GM19463 (cell line): Measurements from ENCODE around the gene ZBED1.
"Not testable (repeated sequence)": the region's sequence is repeated elsewhere in the genome, so short reads cannot be mapped to it uniquely, and the experiment has no call there.

Source experiments
- ATAC-seq: cut with Tn5 transposase; IDR thresholded peaks from one replicate; pipeline ENCODE4 v1.9.1; 2021; ENCODE audit warnings: mild to moderate bottlenecking, moderate library complexity; ENCODE audit not compliant: unreplicated experiment

The ZBED1 gene

DNA sequence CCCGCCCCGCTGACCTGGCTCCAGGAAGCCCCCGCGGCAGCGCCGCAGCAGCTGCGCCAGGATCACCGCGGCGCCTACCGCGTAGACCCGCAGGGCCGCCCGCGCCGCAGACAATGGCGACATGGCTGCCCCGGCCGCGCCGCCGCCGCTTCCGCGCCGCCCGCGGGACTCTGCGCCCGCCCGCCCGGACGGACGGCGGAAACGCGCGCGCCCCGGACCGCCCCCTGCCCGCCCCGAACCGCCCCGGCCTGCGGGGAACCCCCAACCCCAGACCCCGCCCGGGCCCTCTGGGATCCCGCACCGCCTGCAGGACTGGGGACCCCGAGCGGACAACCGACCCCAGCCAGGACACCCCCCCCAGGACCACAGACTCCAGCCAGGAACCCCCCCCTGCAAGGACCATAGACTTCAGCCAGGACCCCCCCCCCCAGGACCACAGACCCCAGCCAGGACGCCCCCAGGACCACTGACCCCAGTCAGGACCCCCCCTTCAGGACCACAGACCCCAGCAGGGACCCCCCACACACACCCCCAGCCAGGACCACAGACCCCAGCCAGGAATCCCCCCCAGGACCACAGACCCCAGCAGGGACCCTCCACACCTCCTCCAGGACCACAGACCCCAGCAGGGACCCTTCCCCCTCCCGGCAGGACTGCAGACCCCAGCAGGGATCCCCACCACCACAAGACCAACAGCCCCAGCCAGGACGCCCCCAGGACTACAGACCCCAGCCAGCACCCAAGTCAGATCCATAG is at the start of gene ZBED1, which contains the start of gene DHRSX:
Gene ZBED1, minus strand, starts transcription at position 174 of the 756 bp plus-strand sequence. CDS start 10,257 bp downstream, outside the sequence.
Gene DHRSX, minus strand, starts transcription at position 174 of the 756 bp plus-strand sequence. Its CDS starts 51 bp downstream, at position 123.
- ATAC-seq = peak; percentile 73

DNA sequence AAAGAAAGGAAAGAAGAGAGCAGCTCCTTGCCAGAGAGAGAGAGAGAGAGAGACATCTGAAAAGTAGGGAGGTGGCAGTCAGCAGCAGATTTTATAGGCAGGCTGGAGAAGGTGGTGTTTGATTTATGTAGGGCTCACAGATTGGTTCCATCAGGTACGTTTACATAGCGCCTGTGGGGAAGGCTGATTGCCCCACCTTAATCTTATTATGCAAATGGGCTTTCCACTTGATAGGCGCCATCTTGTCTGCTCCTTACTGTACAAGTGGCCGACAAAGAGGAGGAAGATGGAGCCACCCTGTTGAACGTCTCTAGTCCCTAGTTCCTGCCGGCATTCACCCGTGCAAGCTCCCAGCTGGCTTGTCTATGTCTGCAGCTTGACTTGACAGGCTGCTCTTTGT is 49.1 kb upstream of the ZBED1 start:
- no peak for ATAC-seq

DNA sequence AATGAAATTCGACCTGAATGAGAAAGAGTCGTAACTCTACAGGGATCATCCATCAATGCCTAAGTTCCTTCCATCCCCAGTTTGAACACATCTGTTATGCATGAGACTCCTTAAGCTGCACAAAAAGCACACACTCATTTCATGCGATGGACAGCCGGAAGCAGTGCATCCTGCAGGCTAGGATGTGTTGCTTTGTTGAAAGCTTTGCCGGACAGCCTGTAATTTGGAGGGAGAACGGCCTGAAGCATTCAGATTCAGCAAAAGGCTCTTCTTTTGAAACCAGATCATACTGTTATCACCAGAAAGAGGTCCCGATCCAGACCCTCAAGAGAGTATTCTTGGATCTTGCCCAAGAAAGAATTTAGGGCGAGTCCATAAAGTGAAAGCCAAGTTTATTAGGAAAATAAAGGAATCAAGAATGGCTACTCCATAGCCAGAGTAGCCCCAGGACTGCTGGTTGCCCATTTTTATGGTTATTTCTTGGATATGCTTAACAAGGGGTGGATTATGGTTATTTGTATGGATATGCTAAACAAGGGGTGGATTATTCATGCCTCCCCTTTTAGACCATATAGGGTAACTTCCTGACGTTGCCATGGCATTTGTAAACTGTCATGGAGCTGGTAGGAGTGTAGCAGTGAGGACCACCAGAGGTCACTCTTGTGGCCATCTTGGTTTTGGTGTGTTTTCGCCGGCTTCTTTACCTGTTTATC is 48.1 kb upstream of the ZBED1 start:
- ATAC-seq = no peak

DNA sequence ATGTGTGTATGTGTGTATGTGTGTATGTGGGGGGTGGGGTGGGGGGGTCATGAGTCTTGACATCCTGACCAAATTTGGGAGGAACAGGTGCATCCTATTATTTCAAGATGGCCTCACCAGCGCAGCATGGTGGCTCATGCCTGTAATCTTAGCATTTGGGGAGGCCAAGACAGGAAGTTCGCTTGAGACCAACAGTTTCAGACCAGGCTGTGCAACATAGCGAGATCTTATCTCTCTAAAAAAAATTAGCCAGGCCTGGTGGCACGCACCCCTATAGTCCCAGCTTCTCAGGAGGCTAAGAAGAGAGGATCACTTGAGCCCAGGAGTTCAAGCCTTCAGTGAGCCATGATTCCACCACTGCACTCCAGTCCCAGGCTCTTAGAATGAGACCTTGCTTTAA is 47.0 kb upstream of the ZBED1 start:
- ATAC-seq = no peak

DNA sequence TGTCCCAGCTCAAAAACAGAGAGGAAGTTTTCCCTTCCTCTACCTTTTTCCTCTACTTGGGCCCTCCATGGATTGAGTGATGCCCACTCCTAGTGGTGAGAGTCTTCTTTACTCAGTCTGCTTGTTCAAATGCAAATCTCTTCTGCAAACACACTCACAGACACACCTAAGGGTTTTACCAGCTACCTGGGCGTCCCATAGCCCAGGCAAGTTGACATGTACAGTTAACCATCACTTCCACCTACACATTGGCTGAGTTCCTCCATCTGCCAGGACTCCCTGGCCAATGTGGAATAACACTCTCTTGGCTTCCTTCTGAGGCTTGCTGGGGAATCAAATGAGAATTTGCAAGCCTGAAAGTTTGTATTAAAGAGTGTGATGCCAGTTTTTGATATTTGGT is 45.7 kb upstream of the ZBED1 start:
- no peak for ATAC-seq

DNA sequence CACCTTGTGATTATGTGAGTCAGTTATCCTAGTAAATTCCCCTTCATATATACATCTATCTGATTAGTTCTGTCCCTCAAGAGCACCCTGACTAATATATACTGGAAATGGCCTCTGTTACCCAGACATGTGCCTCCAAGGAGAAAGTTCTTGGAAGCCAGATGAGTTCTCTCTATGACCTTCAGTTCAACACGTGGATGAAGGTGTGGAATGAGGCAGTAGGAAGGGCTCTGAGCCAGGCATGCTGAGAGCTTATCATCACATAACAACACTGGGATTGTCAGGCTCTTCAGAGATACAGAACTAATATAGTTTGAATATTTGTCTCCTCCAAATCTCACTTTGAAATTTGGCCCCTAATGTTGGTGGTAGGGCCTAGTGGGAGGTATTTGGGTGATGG is 44.4 kb upstream of the ZBED1 start:
- ATAC-seq = no peak

DNA sequence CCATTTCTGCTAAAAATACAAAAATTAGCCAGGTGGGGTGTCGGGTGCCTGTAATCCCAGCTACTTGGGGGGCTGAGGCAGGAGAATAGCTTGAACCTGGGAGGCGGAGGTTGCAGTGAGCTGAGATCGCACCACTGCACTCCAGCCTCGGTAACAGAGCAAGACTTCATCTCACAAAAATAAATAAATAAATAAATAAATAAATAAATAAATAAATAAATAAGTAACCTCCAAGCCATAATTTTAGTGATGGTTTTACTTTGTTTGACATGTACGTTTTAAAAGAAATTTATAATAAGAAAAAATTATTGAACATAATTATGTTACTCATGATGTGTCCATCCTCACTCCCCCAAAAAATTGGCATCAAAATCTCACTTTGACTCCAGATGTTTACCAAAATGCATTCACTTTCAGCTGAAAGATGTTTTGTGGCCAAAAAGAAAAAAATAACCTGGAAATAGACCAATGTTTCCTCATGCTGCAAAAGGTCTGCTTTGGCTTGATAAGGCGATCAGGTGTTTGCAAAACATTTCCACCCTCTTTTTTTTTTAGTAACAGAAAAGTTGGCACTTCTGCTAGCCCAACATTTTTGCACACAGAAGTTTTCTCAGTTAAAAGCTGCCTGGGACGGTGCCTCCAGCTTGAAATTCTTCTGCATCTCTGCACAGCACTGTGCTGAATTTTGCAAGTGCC is 42.2 kb upstream of the ZBED1 start:
- no peak for ATAC-seq

DNA sequence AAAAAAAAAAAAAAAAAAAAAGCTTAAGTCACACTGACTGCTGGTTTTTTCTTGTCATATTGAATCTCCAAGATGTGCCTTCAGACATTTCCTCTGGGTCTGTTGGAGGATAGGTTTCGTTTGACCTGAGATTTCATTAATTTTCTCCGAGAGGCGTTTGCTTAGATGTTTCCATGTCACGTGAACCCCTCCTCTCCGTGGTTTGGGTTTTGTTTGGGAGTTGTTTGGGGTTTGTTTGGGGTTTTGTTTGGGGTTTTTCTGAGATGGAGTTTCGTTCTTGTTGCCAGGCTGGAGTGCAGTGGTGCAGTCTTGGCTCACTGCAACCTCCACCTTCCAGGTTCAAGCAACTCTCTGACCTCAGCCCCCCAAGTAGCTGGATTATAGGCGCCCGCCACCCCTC is 40.8 kb upstream of the ZBED1 start:
- ATAC-seq = no peak

DNA sequence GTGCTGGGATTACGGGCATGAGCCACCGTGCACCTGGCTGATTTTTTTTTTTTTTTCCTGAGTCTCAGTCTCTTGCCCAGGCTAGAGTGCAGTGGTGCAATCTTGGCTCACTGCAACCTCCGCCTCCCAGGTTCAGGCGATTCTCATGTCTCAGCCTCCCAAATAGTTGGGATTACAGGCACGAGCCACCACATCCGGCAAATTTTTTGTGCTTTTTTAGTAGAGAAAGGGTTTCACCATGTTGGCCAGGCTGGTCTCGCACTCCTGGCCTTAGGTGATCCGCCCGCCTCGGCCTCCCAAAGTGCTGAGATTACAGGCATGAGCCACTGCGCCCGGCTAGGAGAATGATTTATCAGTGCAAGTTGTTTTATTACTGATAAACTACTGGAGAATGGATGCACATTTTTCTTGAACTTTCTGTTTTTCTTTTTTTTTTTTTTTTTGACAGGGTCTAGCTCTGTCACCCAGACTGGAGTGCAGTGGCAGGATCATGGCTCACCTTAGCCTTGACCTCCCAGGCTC is 39.7 kb upstream of the ZBED1 start:
- no peak for ATAC-seq

DNA sequence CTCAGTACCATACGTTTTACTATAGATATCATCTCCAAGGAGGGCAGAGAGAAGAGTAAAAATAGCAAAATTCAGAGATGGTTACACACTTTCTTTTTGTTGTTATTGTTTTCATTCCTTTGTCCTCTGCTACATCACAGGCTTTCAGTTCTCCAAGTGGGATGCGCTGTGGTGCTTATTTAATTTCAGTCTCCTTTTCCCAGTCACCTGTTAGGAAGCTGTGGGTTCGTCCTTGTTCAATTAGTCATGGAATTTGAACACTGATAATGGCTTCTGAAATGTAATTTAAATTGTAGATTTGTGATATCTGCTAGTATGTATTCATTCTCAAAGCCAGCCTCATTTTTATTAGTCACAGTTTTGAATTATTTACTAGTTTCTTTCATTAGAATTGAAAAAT is 38.8 kb upstream of the ZBED1 start:
- no peak for ATAC-seq

DNA sequence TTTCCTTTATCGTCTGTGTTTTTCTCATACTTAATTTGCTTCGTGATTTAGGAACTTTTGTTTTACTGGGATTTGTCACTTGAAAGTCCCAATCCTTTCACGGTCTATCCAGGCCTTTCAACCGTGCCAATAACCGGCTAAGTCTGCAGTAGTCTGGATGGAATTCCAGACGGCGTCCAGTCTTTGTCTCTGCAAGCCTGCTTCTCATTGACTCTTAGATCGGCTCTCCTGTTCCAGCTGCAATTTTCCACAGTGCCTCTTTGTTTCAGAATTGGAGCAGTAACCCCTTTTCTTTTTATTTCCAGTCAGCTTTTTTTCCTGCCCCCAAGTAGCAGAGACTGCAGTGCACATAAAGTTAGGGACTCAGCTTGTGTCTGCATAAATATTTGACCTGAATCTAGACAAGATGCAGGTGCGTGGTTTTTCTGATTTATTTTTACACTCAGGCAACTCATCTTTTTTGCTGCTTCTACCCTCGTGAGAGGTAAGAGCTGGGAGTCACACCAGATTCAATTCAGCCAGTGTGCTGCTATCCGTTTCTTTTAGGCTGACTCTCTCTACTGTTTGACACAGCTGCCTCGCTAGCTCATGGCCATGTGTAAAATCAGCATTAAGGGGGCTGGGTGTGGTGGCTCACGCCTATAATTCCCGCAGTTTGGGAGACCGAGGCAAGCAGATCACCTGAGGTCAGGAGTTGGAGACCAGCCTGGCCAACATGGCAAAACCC is 37.4 kb upstream of the ZBED1 start:
- ATAC-seq = no peak

DNA sequence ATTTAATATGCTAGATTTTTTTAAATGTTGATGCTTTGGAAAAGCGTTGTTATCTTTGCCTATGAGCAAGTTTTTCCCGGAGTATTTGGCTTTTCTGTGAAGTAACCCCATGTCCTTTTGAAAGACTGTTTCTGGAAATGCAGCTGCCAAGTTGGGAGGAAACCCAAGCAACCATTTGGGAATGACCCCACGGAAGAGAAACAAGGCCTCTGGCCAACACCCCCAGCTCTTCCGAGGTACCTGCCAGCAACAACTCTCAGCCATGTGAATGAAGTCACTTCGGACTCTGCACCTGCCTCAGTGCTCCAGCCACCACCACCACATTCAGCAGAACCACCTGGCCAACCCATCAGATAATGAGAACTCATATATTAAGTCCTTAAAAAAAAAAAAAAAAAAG is 36.2 kb upstream of the ZBED1 start:
- ATAC-seq = no peak

DNA sequence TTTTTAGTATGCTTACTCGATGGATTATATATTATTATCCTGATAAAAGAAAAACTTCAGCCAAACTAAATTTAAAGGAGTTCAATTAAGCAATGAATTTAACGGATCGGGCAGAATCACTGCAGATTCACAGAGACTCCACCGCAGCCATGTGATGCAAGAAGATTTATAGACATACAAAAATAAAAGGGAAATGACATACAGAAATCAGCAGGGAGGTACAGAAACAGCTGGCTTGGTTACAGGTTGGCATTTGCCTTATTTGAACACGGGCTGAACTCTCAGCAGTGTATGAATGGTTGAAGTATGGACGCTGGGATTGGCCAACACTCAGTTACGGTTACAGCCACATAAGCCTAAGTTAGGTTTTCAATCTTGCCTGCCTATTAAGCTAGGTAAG is 35.4 kb upstream of the ZBED1 start:
- no peak for ATAC-seq

DNA sequence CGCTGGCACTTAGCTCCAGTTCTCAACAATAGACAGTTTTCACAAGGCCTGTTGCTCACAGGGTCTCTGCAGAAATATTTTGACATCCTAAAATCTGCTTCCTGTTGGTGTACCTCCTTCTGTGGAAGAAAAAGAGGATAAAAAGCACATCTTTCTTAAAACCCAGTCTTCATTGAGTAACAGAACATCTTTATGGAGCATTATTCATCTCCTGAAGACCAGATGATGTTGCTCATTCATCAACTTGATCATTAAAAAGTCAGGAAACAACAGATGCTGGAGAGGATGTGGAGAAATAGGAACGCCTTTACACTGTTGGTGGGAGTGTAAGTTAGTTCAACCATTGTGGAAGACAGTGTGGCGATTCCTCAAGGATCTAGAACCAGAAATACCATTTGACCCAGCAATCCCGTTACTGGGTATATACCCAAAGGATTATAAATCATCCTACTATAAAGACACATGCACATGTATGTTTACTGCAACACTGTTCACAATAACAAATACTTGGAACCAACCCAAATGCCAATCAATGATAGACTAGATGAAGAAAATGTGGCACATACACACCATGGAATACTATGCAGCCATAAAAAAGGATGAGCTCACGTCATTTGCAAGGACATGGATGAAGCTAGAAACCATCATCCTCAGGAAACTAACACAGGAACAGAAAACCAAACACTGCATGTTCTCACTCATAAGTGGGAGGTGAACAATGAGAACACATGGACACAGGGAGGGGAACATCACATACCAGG is 33.7 kb upstream of the ZBED1 start:
- ATAC-seq = not testable (repeated sequence)

DNA sequence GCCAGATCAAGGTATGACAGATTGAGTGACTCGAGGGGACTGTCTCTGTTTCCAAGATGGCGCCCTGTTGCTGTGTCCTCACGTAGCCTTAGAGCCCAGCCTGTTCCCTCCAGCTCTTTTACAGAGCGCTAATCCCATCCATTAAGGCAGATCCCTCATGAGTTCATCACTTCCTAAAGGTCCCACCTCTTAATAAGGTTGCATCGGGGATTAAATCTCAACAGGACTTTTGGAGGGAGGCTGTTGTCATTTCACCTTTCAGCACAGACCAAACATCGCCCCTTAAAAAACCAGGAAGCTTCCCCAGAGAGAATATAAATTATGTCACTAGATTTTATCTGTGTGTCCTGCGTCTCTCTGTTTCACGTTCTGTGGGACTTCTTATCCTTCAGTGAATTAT is 32.6 kb upstream of the ZBED1 start:
- ATAC-seq = no peak

DNA sequence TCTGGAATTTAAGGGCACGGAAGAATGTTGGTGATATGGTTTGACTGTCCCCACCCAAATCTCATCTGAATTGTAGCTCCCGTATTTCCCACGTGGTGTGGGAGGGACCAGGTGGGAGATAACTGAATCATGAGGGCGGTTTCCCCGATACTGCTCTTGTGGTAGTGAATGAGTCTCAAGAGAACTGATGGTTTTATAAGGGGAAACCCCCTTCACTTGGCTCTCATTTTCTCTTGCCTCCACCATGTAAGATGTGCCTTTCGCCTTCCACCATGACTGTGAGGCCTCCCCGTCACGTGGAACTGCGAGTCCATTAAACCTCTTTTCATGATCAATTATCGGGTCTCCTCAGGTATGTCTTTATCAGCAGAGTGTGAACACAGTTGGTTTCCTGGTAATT is 25.6 kb upstream of the ZBED1 start:
- ATAC-seq = no peak

DNA sequence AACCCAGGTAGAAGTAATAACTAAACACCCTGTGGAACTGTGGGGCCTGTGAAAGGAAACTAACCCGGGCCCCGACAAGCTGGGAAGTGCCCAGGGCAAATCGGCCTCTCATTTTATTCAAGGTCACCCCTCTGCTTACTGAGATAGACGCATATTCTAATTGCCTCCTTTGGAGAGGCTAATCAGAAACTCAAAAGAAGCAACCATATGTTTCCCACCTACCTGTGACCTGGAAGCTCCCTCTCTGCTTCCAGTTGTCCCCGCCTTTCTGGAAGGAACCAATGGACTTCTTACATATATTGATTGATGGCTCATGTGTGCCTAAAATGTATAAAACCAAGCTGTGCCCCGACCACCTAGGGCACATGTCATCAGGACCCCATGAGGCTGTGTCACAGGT is 23.1 kb upstream of the ZBED1 start:
- ATAC-seq = no peak

DNA sequence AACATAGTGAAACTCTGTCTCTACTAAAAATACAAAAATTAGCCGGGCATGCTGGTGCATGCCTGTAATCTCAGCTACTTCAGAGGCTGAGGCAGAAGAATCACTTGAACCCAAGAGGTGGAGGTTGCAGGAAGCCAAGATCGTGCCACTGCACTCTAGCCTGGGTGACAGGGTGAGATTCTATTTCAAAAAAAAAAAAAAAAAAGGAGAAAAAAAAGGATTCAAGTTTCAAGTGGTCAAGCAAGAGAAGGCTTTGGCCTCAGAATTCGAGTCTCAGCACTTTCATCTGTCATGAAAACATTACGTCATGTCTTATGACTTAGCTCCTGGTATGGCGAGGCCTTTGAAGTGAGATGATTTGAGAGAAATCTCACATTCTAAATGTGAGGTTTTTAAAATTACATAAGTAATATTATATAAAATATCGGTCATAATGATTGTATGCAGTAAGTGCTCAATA is 21.2 kb upstream of the ZBED1 start:
- peak; percentile 31 for ATAC-seq

DNA sequence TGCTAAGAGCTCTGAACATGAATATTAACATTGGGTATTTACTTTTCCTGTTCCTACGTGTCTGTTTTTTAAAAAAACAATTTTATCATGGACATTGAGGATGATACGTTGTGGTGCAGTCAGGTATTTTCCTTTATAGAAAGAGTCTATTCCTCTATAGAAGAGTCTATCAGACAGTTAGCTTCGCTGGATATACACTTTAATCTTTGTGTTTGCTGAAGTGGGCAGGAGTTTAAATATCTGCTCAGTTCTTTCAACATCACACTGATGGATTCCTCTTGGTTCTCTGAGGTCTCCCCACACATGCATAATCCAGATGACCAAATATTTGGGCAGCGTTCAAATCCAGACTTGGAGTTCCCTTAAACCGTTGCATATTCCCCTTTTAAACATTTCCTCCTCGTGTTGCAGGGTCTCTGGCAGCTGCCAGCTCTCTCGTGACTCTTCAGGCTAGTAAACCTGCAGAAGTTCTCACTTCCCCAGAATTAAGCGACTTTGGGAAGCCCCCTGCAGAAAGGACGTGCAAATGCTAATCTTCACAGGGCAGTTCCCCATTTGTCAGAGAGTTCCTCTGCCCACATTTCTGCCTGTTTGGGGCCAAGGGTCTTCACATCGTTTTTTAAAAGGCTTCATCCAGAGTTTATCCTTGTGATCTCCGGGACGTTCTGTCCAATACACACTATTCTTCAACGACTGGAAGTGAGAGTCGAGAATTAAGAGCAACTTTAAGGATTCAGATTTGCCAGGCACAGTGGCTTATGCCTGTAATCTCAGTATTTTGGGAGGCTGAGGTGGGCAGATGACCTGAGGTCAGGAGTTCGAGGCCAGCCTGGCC is 20.5 kb upstream of the ZBED1 start:
- peak; percentile 81 for ATAC-seq
